Transverse colon (tissue), 4 donors: ENCODE data around the gene ETNK1. TPM values are rescaled to one million over a fixed set of nuclear protein-coding genes. Genes with fewer than 3 reads are reported as not detected.

ENCODE experiments used
- DNase-seq: peaks from one replicate; pipeline ENCODE4 v3.0.0-alpha.2; 2019
- H3K27ac ChIP-seq, 4 donors: fragments of 200-600 bp; sonication (generic); 2 replicates each; pipeline ENCODE4 v1.5.1; 2016 to 2018; ENCODE audit warnings: inconsistent platforms in 4 of 4
- H3K27me3 ChIP-seq: fragments of 200-600 bp; sonication (generic); 2 replicates; pipeline ENCODE4 v1.5.1; 2017; ENCODE audit warnings: inconsistent platforms
- H3K36me3 ChIP-seq, 4 donors: fragments of 200-600 bp; sonication (generic); 2 replicates each; pipeline ENCODE4 v1.5.1; 2017 to 2019; ENCODE audit warnings: inconsistent platforms in 4 of 4
- H3K4me1 ChIP-seq, 4 donors: fragments of 200-600 bp; sonication (generic); 2 replicates each; pipeline ENCODE4 v1.5.1; 2017 to 2020; ENCODE audit warnings: inconsistent platforms in 4 of 4
- H3K4me3 ChIP-seq, 4 donors: fragments of 200-600 bp; sonication (generic); 1 replicate in 1 of 4; 2 replicates in 3 of 4; pipeline versions ENCODE4 v1.5.1 to v1.6.1; 2017 to 2019; ENCODE audit warnings: inconsistent platforms in 4 of 4
- H3K9me3 ChIP-seq, 2 donors: fragments of 200-600 bp; sonication (generic); 2 replicates each; pipeline ENCODE4 v1.5.1; 2017 to 2019; ENCODE audit warnings: inconsistent platforms in 2 of 2
- CTCF ChIP-seq, 5 experiments: fragments of 200-600 bp in 3 of 5; fragments of 450-650 bp in 2 of 5; sonication (generic) in 3 of 5; IDR thresholded peaks; 1 replicate in 2 of 5; 2 replicates in 3 of 5; pipeline ENCODE4 v1.5.1; 2016 to 2017; ENCODE audit warnings: antibody characterized with exemption in 5 of 5, inconsistent platforms in 3 of 5, mild to moderate bottlenecking in 2 of 5, moderate library complexity in 1 of 5
- EP300 ChIP-seq: sonication (generic); formaldehyde crosslinking; IDR thresholded peaks from one replicate; pipeline ENCODE4 v1.6.1; 2017; ENCODE audit warnings: antibody characterized with exemption, low read depth
- POLR2A ChIP-seq: fragments of 450-650 bp; IDR thresholded peaks from one replicate; pipeline ENCODE4 v1.6.1; 2016; ENCODE audit warnings: antibody characterized with exemption, mild to moderate bottlenecking, moderate library complexity
- POLR2AphosphoS5 ChIP-seq, 3 donors: sonication (generic); formaldehyde crosslinking; IDR thresholded peaks; one replicate each; pipeline ENCODE4 v1.6.1; 2016; ENCODE audit warnings: antibody characterized with exemption in 3 of 3
- WGBS, 2 donors: methylation state at CpG; one replicate each; pipeline ENCODE4 v1.1.5; 2018; ENCODE audit warnings: low coverage in 1 of 2; 5-methylcytosine and 5-hydroxymethylcytosine counted together
- in situ Hi-C, 4 donors: fragments of 200-750 bp; cut with MboI; loops; one replicate each; pipeline versions ENCODE4 v1.15.0 to v1.15.1; 2017; ENCODE audit warnings: low sequenced_read_pairs in 3 of 4, low pct_ligation_motif_present in 1 of 4, low pct_unique_long_range_greater_than_20kb in 1 of 4
- intact Hi-C: fragments of 100-400 bp; cut with DNase I; formaldehyde crosslinking; loops from one replicate; pipeline ENCODE4 v1.15.1; 2023; ENCODE audit warnings: low total_unique reads
- total RNA-seq, 4 donors: library from RNA; depleted of rRNA; stranded (reverse); fragments of >200 nt; gene quantifications; one replicate each; pipeline ENCODE4 v1.1.0, GENCODE V29; 2016

Gene ETNK1
- total RNA-seq, 4 donors from 2014 or later, result 48.6 to 129 (median 102) TPM

DNA sequence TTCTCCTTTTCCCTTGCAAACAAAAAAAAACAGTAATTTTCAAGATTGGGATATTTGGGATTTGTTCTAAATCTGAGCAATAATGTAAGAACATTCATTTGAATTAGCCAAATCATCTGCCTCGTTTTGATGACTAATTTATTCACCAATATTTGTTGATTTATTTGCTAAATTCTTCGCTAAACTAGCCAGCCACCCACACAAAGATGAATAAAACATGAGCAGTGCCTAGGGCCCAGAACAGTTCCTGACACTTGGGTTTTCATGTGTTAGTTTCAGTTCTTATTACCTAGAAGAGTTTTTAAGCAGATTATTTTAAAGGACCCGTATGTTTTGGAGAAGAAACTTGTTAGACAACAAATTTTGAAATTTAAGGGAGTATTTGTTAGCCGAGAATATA, 1.4 kb downstream of the ETNK1 start:
- Histone ChIP-seq H3K27me3 (no peaks in the 10 kb centered on the region), H3K36me3 (no peaks in the 10 kb centered on the region), H3K4me1 (peaks cover 11 to 42% (median 23%) of the 10 kb centered on the region in 4 donors), H3K9me3 (no peaks in the 10 kb centered on the region), H3K4me3 (peak overlapping the region in 3 of 4 donors; percentile 87 to 92 (median 90)), H3K27ac (peak overlapping the region; percentile 96 to 99 (median 98))
- 5 to 6% methylated on average over 4 of the region's 4 CpGs for WGBS, 2 donors
- TF ChIP-seq POLR2AphosphoS5 (IDR thresholded peaks at IDR 0.05) (no peak), EP300 (no peak), CTCF (IDR thresholded peaks at IDR 0.05) (no peak), POLR2A (no peak)
- in situ Hi-C loops, result loop anchor here (5.0 to 10.0 kb wide), 2 partner anchors 82 to 84 kb away; partner anchors contain the start of gene C2CD5 (in 4 of the 4)
- no peak for DNase-seq
- intact Hi-C loops, result no loop called here

DNA sequence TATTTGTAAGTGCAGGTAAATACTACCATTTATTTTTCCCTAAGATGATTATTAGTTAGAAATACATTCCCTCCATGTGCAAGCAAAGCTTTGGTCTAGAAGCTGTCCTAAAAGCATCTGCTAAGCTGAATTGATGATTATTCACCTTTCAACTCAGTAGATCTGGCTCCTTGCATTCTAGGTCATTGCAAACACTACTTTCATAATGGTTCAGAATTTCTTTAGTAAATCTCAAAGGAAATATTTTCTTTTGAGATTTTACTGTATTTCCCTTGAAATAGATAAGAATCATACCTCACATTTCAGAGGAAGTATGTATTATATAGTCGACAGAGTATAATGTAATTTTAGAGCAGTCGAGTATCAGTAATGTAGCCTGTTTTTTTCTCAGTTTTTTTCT, 2.4 kb downstream of the ETNK1 start:
- H3K4me1 ChIP-seq, result peaks cover 11 to 47% (median 23%) of the 10 kb centered on the region in 4 donors
- in situ Hi-C loops (loop anchor here (5.0 to 10.0 kb wide), 2 partner anchors 83 to 85 kb away; partner anchors contain the start of gene C2CD5 (in 4 of the 4)), intact Hi-C loops (no loop called here)
- 9 to 25% methylated on average over 2 of the region's 2 CpGs for WGBS, 2 donors
- no peaks in the 10 kb centered on the region for H3K9me3 ChIP-seq
- peak overlapping the region in 3 of 4 donors; percentile 87 to 92 (median 90) for H3K4me3 ChIP-seq
- no peak for DNase-seq
- H3K36me3 ChIP-seq, result peaks cover 0 to 4% (median 0%) of the 10 kb centered on the region in 4 donors
- H3K27me3 ChIP-seq, result no peaks in the 10 kb centered on the region
- TF ChIP-seq POLR2AphosphoS5 (IDR thresholded peaks at IDR 0.05), result no peak
- H3K27ac ChIP-seq, result peak overlapping the region; percentile 96 to 99 (median 98)

DNA sequence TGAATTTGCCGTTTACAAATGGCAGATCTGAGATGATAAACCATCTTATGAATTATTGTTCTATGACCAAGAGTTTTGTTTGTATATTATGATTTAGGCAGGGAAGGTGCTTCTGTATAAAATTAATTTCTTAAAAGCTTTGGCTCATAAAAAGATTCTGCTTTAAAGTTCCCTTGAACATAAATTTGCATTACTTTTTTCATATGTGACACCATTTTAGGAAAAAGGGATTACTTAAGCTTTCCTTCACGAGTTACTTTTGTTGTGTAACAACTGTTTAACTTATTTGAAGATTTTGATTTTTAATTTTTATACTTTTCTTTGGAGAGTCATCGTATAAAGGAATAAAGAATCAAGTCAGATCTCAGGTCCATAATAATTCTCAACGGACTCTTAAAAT, 3.3 kb downstream of the ETNK1 start:
- Histone ChIP-seq H3K4me3 (peak overlapping the region in 1 of 4 donors; percentile 87), H3K27ac (peak overlapping the region; percentile 96 to 99 (median 98)), H3K27me3 (no peaks in the 10 kb centered on the region), H3K4me1 (peaks cover 11 to 47% (median 25%) of the 10 kb centered on the region in 4 donors), H3K9me3 (no peaks in the 10 kb centered on the region), H3K36me3 (peaks cover 0 to 10% (median 0%) of the 10 kb centered on the region in 4 donors)
- TF ChIP-seq POLR2AphosphoS5 (IDR thresholded peaks at IDR 0.05) (no peak), CTCF (IDR thresholded peaks at IDR 0.05) (no peak), EP300 (no peak), POLR2A (no peak)
- in situ Hi-C loops, result loop anchor here (5.0 to 10.0 kb wide), 2 partner anchors 83 to 86 kb away; partner anchors contain the start of gene C2CD5 (in 4 of the 4)
- intact Hi-C loops, result no loop called here
- DNase-seq, result no peak
- WGBS, 2 donors, result 42 to 58% methylated on average over 4 of the region's 4 CpGs

GRCh38 chr12:22631863-22632463, 7.0 kb downstream of the ETNK1 start:
- in situ Hi-C loops (no loop called here), intact Hi-C loops (loop anchor here (2.0 kb wide), 1 partner anchor 89 kb away; no protein-coding TSS in a partner anchor)
- Histone ChIP-seq H3K4me3 (no peak overlapping the region), H3K4me1 (peaks cover 6 to 48% (median 27%) of the 10 kb centered on the region in 4 donors), H3K36me3 (peaks cover 0 to 10% (median 0%) of the 10 kb centered on the region in 4 donors), H3K27me3 (no peaks in the 10 kb centered on the region), H3K27ac (no peak overlapping the region), H3K9me3 (no peaks in the 10 kb centered on the region)
- 58 to 64% methylated on average over 3 of the region's 3 CpGs for WGBS, 2 donors
- no peak for DNase-seq
- no peak for TF ChIP-seq POLR2A
- TF ChIP-seq CTCF (IDR thresholded peaks at IDR 0.05), result peak; percentile 59 to 68 (median 65)
